Right ventricle myocardium inferior (tissue), 1 donor: Measurements from ENCODE around the gene USP17L17. TPM values are rescaled to one million over a fixed set of nuclear protein-coding genes. Genes with fewer than 3 reads are reported as not detected.

Experiments
- total RNA-seq: library from RNA; stranded (reverse); fragmentation: NEBNext Ultra II Directional; extraction: Animal tissue kit (Norgen Biotek cat#: 25700); gene quantifications from one replicate; pipeline ENCODE4 v1.2.1, GENCODE V29; 2021
- donor health status: DM: no; HTN: yes; CAD: no; lungs with severe emphysema.

USP17L17 gene
- total RNA-seq, 1 donor from 2014 or later = not detected

Other genes starting within 250 kb of the USP17L17 start
- not detected for gene FAM90A26, start 73.5 kb upstream of the USP17L17 start, total RNA-seq
- gene USP17L10, start 33.2 kb upstream of the USP17L17 start, total RNA-seq = not detected
- not detected for gene USP17L11, start 28.5 kb upstream of the USP17L17 start, total RNA-seq
- gene USP17L12, start 23.7 kb upstream of the USP17L17 start, total RNA-seq = not detected
- not detected for gene USP17L13, start 19.0 kb upstream of the USP17L17 start, total RNA-seq
- not detected for gene USP17L15, start 9.5 kb upstream of the USP17L17 start, total RNA-seq
- not detected for gene USP17L18, start 4.8 kb downstream of the USP17L17 start, total RNA-seq
- not detected for gene USP17L19, start 9.5 kb downstream of the USP17L17 start, total RNA-seq
- not detected for gene USP17L20, start 14.2 kb downstream of the USP17L17 start, total RNA-seq
- not detected for gene USP17L21, start 19.0 kb downstream of the USP17L17 start, total RNA-seq
- not detected for gene USP17L22, start 23.7 kb downstream of the USP17L17 start, total RNA-seq
- not detected for gene USP17L24, start 81.3 kb downstream of the USP17L17 start, total RNA-seq
- not detected for gene USP17L25, start 86.0 kb downstream of the USP17L17 start, total RNA-seq
- gene USP17L26, start 90.8 kb downstream of the USP17L17 start, total RNA-seq = not detected
- gene USP17L5, start 95.5 kb downstream of the USP17L17 start, total RNA-seq = not detected
- not detected for gene USP17L27, start 100.3 kb downstream of the USP17L17 start, total RNA-seq
- not detected for gene USP17L28, start 105.0 kb downstream of the USP17L17 start, total RNA-seq
- gene USP17L29, start 109.8 kb downstream of the USP17L17 start, total RNA-seq = not detected
- gene USP17L30, start 119.2 kb downstream of the USP17L17 start, total RNA-seq = not detected
- not detected for gene DEFB131A, start 200.5 kb downstream of the USP17L17 start, total RNA-seq